GM18909 (cell line): ENCODE results near the gene NEDD4L.
"Not testable (repeated sequence)": the region's sequence is repeated elsewhere in the genome, so short reads cannot be mapped to it uniquely, and the experiment has no call there.

ENCODE experiments used
- ATAC-seq: cut with Tn5 transposase; IDR thresholded peaks from one replicate; pipeline ENCODE4 v1.9.1; 2021; ENCODE audit warnings: mild to moderate bottlenecking; ENCODE audit not compliant: unreplicated experiment, poor library complexity

The NEDD4L gene

DNA sequence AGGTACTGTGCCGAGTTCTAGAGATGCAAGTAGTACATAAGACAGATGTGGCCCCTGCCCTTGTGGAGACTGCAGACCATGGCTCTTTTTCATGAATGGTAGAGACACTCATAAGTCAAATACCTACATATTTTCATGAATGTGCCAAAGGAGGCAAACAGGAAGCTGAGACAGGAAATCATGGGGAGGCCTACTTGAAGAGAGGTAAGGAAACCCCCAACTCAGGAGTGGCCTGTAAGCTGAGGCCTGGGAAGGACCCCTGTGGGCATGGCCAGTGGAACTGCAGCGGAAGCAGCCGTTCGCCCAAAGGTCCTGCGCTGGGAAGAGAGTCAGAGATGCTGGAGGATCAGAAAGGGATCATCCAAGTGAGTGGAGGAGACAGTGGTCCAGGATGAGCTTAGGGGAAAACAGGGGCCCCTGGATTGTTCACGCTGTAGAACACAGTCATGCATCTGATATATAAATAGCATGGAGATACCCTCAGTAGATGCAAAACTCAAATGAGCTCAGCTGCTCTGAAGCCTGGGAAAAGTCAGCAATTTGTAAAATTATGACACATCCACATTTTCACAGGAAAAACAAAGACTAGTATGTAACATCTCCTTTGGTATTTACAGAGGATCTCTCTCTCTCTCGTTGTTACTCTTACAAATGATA lies 228.9 kb downstream of the NEDD4L start:
- no peak for ATAC-seq

DNA sequence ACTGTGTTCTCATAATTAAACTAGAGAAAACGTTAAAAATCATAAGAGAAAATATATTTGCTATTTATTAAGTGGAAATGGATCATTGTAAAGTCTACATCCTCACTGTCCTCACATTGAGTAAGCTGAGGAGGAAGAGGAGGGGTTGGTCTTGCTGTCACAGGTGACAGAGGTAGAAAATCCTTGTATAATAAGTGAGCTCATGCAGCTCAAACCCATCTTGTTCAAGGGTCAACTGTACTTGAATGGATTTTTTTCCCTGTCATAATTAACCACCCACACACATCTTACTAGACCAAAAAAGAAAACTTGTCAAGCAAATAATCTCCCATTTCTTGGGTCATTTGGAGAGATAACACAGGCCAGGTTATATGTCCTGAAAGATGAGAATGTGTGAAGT lies 231.2 kb downstream of the NEDD4L start:
- ATAC-seq, result no peak

DNA sequence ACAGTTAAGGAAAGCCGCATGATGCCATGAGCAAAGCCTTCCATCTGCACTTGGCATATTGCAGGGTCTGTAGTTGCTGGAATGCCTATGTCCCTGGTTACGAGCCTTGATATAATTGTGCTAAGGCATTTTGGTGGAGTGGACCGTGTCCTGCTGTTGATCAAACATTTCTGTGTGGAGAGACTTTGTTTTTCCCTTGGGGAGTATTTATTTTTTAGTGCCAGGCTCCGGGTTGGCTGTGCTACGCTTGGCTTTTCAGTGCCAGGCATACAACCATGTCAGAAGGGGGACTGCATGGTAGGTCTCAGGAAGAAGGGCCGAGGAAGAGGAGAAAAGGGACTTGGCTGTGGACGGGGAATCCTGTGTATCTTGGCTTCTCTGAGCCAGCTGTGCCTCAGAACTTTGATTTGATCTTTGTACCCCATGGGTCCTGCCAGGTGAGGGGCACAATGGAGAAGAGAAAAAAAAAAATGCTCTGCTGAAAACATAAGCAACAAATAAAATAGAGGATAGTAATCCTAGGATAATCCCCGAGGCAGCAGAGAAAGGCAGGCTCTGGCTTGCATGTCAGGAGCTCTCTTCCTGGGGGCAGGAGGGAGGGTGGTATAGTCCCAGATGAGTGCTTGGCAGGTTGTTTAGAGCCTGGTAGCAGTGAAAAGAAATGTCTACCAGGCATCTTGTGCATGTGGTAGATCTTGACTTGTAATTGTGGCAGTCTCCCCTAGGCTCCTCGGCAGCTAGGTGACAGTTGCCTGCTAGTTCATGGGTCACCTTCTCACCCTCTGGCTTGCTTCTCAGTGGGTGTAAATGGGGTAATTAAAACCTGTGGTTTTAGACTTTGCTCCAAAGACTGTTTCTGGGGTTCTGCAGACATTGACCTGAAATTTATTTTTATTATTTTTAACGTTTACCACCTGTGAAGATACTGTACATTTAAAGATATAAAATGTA lies 233.0 kb downstream of the NEDD4L start:
- ATAC-seq, result no peak

DNA sequence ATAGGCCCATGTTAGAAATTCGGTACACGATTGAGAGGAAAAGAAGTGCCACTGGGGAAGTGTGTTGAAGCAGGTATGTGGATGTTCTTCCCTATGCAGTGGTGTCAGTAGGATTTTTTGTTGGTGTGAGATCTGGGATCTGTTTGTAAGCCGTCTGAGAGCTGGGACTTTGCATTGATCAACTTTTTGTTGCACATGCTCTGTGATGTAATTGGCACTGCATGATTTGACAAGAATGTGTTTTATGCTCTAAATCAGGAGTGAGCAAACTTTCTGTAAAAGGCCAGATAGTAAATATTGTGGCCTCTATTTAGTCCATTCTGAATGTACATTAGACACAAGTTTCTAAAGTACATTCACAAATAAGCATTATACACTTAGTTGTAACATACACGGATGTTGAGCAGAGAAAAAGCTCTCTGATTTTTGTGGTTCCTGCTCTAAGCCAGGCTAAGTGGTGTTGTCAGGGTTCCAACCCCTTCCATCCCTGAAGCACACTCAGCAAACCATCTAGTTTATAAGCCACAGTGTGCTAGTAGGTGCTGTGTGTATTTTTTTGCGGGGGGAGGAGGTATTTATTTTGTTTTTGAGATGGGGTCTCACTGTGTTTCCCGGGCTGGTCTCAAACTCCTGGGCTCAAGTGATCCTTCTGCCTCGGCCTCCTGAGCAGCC lies 235.6 kb downstream of the NEDD4L start:
- ATAC-seq, result no peak

DNA sequence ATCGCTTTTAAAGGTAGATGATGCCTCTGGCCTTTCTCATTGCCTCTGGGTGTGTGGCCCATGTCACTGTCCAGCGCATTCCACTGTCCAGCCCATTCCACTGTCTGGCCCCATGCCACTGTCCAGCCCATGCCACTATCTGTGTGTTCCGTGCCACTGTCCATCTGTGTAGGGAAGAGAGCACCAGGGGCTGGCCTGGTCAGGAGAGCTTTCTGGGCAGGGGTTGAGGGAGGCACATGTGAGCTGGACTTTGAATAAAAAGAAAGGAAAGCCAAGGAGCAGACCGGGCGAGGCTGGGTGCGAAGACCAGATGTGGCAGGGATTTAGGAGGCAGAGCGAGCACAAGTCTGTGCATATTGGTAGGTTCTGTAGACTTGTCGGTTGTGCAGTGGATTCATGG lies 236.2 kb downstream of the NEDD4L start:
- no peak for ATAC-seq

DNA sequence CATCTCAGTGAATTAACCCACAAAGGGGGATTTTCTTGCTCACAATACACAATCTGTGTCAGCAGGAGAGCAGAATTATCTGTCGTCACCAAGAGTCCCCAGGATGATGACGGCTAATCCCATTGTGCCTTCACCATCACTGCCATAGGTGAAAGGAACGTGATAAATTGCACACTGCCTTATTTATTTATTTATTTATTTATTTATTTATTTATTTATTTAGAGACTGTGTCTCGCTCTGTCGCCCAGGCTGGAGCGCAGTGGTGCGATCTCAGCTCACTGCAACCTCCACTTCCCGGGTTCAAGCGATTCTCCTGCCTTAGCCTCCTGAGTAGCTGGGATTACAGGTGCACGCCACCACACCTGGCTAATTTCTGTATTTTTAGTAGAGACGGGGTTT lies 238.8 kb downstream of the NEDD4L start:
- not testable (repeated sequence) for ATAC-seq

DNA sequence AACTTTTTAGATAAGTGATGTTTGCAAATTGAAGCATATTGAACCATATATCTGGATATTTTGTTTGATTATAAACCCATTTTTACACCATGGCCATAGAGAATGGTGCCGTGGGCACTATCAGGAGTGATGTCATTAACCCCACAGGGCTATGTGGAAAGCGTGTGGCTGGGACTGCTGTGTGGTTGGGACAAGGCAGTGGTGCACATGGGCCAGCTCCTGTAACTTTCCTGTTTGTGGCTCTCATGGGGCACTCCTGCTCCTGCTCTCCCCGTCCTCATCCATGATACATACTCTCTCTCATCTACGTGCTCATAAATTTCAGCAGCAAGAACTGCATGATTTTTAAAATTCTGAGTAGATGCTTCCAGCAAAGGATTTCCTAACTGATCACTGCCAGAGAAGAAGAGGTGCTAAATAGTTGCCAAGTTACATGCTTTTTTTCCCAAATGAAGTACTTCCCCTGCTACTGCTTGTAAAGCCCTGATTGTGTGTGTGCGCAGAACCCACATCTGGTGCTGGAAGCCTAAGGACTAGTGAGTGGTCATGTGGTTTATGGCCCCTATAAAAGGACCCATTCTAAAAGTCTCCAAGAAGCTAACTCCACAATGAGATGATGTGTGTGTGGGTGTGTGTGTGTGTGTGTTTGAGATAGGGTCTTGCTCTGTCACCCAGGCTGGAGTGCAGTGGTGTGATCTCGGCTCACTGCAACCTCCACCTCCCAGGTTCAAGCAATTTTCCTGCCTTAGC lies 240.8 kb downstream of the NEDD4L start:
- no peak for ATAC-seq

DNA sequence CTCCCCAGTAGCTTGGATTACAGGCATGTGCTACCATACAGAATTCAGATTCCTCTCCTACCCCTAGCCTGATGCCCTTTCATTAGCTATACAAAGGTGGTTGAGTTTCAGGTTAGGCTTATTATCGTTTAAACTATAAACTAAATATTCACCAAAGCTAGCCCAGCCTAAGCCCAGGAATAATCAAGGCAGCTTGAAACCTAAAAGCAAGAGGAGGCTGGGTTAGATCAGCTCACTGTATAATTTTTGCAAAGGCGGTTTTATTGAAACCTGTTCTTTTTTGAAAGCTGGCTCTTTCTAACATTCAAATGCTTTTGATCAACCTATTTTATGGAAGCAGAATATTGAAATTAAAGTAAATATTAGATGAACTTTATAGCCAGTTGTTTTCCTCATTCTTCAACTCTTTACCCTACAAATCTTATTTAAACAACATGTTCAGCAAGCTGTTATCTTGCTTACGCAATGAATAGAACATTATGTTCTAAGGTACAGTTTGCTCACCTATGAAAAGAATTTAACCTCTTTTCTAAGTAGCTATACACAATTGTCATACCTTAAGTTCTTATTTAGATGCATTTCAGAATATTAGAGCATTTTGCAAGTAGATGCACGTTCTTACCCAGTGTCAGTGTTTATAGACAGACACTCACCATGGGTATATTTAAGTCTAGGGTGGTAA lies 241.6 kb downstream of the NEDD4L start:
- no peak for ATAC-seq

DNA sequence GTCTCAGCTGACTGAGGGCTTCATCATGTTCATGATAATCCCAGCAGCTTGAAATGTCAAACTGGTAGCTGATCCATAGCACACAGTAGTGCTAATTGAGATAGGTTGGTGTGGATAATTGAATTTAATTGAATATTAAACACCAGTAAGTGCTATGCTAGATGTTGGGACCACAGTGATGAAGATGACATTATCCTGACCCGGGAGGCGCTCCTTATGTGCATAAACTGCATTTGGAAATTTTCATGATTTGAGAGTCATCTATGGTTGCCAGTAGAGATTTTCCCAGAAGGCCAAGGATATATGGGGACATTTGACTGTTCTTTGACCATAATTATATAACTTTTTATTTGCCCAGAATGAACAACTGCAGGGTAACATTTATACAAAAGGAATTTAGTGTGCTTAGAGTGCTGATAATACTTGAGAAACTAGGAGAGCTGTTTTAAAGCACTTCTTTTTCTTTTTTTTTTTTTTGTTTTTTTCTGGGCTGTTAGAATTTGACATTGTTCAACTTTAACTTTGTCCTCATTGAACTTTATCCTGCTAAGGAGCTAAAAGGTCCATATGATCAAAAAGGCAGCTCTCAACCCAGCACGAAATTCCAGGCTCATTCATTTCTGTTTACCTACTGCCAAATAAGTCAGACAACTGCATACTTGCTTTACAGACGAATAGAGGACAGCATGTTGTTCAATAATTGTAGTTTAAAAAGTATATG lies 242.8 kb downstream of the NEDD4L start:
- ATAC-seq, result no peak

DNA sequence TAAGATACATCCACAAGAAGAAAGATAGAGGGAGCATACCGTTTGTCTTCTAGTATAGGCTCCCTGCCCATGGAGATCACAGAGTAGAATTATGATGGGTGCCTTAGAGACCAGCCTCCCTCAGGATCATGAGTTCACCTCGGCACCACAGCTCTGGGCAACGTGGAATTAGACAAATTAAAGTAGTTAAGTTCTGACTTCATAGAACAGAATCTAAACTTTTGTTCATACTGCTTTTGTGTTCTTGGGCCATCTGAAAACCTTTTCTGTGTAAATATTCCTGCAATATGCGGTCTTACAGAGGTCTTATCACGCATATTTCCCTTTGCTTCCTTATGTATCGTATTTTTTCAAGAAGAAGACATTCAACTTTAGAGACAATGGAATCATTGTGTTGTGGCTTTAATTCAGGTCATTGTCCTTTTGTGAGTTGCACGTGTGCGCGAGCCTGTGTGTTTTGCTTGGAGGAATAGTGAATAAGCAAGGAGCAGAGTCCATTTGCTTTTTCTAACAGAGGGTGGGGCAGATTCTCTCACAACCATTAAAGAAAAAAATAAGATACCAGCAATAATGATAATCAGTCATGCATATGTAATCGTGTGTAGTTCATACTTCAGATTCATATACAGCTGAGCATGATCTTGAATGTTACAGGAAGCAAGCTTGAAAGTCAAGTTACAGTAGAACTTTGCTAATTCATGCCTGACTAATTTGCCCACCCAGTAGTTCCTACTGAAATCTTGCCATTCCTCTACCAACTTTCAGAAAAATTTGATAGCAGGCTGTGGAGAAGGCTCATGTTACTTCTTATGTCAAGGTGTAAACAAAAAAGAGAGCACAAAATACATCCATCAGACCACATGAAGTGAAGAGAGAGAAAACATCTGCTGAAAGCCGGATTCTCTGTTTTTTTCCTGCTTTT lies 243.6 kb downstream of the NEDD4L start:
- ATAC-seq, result no peak

DNA sequence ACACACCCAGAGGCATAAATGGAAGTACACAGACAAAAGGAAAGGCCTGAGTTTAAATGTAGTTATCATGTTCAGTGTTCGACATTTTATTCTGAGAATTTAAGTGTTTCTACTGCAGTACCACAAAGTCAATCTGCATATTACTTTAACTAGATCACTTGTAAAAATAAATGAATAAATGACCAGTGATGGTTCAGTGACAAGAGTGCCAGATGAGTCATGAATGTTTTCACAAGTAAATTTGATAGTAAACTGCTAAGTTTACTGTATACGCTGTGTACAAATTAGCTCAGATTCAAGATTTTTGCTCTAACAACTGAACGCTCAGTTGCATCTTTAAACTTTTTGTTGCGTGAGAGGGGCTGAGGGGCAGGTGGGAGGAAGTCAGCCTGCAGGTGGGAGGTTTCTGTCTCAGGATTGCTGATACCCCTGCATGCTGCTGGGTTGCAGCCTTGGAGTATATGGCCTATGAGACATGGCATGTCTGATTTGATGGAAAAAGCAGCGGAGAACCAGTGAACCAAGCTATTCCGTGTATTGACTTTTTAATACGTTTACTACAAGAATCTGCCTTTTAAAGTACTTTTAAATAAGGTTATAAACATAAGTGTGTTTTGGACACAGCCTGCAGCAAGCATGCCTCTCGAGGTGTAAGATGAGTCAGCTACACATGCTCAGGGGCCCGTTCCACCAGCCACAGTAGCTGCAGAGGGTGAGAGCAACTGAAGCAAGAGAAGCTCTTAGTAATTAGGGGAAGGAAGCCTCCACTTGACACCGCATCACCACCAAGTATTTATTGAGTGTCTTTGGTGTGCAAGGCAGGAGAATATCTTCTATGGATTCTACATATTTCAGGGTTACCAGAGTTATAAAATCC lies 245.1 kb downstream of the NEDD4L start:
- ATAC-seq, result peak; percentile 93

DNA sequence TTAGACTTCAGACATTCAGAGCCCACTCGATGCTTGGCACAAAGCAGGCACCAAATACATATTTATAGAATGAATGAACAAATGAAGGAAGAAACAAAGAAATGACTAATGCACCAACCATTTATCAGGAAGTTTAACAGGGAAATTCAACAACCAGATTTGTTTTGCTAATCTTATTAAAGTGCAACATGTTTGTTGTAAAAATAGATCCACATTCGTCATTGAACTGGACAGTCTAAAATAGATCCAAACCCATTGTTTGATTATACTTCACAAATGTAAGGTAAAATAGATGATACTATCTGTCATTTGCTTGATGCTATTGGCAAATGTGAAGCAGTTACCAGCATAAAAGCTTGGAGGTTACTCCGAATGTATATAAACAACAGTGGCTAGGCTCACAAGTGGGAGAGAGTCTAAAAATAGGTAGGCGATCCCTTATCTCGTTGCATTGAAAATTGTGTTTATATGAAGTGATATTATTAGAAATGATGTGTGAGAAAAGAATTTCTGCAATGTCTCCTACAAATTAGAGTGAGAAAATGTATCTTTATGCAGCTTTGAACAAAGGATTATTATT lies 246.2 kb downstream of the NEDD4L start:
- ATAC-seq, result no peak

DNA sequence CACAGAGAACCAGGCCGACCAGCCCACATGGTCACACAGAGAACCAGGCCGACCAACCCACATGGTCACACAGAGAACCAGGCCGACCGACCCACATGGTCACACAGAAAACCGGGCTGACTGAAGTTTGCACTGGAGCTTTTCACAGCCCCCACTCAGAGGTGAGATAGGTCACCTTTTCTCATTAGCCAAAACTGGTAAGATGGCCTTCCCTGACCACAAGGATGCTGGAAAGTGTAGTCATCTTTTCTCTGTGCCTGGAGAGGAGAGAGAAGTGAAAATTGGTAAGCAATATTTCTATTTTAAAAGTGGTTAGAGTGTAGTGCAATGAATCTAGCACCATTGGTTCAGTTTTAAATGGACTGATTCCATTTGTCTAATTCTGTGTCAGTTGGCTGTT lies 247.1 kb downstream of the NEDD4L start:
- no peak for ATAC-seq

DNA sequence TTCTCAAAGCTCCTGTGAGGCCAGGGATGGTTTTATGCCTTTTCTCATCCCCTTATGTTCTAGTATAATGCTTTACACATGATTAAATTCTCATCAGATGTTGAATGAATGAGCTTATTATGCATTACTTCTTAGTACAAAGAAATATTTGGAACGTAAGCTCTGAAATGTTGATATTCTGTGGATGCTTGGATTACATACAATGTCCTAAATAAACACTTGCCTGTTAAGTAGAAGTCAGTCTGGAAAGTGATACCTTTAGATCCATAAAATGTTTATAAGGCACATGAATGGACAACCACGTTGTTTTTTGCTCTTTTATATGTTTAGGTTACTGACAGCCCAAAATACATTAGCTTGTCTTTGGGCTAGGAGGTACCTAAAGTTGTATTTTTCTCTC lies 248.6 kb downstream of the NEDD4L start:
- no peak for ATAC-seq

DNA sequence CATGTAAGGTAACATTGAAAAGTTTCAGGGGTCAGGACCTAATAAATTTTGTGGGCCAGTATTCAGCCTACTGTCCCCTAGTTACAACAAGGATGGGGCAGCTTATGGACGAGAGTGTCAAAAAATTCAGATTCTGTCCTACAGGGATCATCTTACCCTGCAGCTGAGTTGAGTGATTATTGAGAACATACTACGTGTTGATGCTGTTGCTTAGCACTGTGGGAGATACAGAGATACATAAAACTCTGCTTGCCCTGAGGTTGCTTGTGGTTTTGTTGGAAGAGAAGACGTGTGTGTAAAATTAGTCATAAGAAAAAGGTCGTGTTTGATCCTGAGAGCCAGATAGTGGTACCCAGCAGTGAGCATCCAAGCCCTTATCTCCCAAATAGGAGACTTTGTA lies 253.2 kb downstream of the NEDD4L start:
- ATAC-seq, result no peak

DNA sequence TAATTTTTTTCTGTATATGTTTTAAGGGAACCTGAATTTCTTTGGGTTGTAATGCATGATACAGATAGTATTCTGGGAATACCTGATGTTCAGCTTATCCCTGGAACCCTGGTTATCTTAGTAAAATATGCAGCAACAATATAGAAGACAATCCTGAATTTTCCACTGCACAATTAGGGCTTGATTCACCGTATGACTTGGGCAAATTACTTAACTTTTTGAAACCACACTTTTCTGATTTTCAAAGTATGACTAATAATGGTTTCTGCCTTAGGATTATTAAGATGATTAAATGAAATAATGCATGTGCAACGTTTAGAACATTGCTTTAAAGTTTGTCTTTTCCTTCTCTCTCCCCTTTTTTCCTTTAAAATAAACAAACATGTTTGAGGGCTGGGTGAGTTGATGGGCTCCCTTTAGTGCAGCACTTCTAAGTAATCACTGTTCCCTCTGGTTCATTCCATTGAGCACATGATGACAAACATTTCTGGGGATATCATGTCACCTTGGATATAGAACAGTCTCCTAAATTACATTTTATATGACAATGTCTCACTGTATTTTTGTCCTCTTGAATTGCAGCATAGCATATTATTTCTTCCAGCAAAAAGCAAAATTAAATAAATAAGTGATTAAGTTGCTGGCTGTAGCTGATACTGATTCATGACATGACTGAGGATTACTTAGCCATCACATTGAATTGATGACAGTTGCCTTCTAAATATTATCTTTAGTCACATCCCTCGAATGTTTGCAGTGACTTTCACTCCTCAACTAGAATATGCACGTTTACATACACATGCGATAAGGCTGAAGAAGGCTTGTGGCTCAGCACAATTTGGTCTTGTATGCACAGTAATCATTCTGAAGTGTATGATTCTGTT lies 254.5 kb downstream of the NEDD4L start:
- no peak for ATAC-seq
